GM21786 (cell line): ENCODE results near the gene ARHGAP23.
"Not testable (repeated sequence)": the region's sequence is repeated elsewhere in the genome, so short reads cannot be mapped to it uniquely, and the experiment has no call there.

Experiments
- ATAC-seq: cut with Tn5 transposase; IDR thresholded peaks from one replicate; pipeline ENCODE4 v1.9.1; 2021; ENCODE audit not compliant: unreplicated experiment

Gene ARHGAP23

DNA sequence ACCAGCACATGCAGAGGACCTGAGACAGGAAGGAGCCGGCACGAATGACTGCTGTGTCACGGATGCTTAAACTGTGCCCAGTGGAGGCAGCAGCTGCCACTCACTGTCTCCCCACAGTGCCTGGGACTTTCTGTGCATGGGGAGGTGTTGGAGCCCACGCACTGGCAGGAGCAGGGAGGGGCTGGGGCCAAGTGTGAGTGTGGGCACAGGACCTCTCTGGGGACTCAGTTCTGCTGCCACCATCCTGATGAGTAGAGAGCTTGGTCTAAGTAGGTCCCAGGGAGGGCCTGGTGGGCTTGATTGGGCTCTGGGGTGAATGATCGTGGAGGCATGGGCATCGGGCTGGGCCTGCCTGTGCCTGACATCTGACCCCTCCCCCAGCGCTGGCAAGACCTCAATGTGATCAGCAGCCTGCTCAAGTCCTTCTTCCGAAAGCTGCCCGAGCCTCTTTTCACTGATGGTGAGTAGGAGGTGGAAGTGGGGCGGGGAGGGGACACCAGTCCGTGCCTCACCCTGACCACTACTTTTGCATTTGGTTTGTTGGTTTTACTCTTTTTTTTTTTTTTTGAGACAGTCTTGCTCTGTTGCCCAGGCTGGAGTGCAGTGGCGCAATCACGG lies 57.5 kb downstream of the ARHGAP23 start:
- not testable (repeated sequence) for ATAC-seq

GRCh38 chr17:38489774-38490173 lies 61.5 kb downstream of the ARHGAP23 start:
- ATAC-seq, result not testable (repeated sequence)

DNA sequence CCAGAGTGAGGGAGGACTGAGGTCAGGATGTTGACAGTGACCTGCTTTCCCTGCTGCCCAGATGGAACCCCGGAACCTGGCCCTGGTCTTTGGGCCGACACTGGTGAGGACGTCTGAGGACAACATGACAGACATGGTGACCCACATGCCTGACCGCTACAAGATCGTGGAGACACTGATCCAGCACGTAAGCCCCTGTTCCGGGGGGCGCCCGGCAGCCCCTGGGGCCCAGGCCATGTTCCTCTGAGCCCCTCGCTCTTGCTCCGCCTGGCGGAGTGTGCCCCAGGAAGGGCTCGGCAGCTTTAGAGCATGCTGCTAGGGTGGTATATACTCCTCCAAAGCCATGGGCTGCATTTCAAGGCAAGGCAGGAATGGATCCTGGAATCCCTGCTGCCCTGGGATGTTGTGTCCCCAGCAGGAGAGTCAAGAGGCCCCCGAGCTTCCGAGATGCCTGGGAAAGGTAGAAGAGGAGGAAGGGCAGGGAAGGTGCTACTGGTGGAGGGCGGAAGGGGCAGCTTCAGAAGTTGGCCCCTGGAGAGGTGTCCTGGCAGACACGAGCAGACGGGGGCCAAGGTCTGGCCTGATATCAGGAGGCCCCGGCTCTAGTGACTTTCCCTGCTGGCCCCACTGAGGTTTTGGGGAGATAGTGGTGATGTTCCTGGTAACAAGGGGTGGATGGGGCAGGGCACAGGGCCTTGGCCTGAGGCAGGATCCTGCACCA lies 63.2 kb downstream of the ARHGAP23 start:
- ATAC-seq, result not testable (repeated sequence)

DNA sequence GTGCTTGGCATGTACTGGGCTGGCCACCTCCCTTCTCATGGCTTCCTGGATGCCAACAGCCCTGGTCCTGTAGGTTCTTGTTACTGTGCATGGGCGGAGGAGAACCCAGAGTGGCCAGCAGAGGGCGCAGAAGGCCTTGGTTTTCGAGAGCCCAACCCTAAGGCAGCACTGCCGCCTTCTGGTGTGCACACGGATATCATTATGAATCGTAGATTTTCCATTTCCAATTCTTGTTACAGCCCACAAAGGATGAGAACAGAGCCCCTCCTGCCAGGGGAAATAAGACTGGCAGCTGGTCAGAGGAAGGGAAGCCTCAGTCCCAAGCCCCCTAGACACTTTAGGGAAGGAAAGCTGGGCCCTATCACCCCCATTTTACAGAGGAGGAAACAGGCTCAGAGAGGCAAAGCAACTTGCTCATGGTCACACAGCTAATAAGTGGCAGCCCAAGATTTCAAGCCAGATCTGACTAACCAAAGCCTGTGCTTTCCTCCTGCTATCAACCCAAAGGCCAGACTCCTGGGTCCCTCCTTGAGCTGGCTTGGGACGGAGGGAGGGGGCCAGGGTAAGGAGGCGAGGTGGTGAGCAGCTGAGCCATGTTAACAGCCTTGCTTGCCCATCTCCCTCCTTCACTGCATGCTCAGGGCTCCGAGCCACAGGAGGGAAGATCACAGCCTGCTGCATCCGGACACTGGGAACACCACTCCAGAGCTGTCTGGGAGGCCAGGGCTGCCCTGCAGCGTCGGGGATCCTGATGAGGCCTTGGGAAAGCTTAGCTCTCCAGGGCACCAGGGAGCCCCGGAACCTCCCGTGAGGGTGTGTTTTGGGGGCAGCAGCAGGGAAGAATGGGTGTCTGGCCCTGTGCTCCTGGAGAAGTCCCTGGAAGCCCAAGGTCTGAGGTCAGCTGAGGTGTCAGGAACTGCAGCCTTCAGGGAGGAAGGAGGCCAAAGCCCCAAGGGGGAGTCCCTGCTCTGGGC lies 64.1 kb downstream of the ARHGAP23 start:
- not testable (repeated sequence) for ATAC-seq

DNA sequence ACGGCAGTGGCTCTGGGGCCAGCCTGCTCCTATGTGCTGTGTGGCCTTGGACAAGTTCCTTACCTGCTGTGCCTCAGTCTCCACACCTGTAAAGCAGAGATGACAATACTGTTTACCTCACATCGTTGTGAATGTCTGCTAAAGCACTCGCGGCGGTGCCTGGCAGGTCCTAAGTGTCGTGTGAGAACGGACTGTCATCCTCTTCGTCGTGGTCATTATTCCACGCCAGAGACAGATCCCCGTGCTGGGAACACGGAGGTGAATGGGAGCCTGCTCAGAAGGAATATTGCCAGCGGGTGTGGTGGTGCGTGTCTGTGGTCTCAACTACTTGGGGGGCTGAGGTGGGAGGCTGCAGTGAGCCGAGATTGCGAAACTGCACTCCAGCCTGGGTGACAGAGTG lies 65.9 kb downstream of the ARHGAP23 start:
- not testable (repeated sequence) for ATAC-seq

DNA sequence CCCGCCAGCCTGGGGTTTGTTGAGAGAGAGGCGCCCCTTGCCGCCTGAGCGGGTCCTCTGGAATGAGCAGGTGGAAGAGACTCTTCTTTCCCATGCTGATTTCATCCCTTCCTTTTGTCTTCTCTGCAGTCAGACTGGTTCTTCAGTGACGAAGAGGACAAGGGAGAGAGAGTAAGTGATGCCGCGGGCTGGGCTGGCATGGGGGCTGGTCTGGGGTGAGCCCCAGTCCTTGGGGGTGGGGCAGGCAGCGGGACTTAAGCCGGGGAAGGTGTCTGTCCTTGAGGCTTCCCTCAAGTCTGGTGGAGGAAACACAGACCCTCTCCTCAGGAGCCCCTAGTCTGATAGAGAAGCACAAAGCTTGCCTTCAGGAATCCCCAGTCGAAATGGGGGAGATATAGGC lies 69.4 kb downstream of the ARHGAP23 start:
- not testable (repeated sequence) for ATAC-seq

DNA sequence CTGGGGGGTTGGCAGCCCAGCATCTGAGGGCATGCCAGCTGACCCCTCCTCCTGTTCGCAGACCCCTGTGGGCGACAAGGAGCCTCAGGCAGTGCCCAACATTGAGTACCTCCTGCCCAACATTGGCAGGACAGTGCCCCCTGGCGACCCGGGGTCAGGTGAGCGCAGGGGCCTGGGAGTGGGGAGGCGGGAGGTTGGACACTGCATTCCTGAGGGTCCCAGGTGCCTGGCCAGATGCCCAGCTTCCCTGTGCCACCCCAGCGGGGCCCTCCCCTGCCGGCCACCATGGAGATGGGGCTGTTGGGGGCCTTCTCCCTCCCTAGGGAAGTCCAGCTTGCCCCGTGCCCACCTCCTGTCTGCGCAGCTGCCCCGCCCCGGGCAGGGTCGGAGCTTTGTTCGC lies 70.1 kb downstream of the ARHGAP23 start:
- ATAC-seq, result no peak

DNA sequence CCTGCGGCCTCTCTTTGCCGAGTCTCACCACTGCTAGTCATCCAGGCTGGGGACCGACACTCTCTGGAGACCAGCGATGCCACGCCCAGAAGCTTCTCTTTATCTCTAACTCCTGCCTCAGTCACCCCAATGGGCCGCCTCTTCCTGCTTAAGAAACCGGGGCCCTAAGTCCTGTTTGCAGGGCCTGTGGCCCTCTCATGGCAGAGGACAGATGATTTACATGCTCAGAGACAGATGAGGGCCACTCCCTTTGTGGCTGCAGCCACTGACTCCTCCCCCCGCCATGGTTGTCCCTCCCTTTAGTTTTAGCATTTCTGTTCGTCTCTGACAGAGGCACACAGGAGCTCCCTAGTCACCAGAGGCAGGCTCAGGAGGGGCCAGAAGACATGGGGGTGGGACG lies 71.0 kb downstream of the ARHGAP23 start:
- not testable (repeated sequence) for ATAC-seq

- not testable (repeated sequence) for ATAC-seq
Measured at GRCh38 chr17:38501718-38502117, 73.5 kb downstream of the ARHGAP23 start.

DNA sequence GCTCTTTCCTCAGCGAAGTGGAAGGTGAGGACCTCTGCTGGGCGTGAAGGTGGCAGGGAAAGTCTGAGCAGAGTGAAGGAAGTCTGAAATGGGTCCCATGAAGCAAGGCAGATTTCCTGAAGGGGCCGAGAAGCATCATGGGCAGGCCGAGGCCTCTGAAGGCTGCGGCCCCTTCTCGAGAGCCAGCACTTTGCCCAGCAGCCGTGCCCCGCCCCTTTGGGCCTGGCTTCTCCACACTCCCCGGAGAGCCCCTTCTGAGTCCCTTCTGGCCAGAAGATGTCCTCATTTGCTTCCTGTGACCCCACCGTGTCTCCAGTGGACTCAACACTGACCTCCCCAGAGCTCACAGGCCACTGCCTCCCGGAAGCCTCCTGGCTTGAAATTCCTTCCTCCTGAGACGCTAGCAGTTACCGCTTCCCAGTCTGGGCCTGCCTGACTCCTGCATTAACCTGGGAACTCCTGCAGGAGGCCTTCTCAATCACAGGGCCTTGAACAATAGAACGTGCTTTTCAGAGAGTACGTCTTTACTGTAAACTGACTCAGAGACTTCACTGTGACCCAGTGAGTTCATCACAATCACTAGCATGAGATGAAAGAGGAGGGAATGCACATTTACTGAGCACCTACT lies 75.1 kb downstream of the ARHGAP23 start:
- not testable (repeated sequence) for ATAC-seq

- no peak for ATAC-seq
Measured at GRCh38 chr17:38504216-38504615, 76.0 kb downstream of the ARHGAP23 start.

GRCh38 chr17:38507436-38507835 lies 79.2 kb downstream of the ARHGAP23 start:
- no peak for ATAC-seq

- no peak for ATAC-seq
Measured at GRCh38 chr17:38507921-38508569, 79.8 kb downstream of the ARHGAP23 start.

DNA sequence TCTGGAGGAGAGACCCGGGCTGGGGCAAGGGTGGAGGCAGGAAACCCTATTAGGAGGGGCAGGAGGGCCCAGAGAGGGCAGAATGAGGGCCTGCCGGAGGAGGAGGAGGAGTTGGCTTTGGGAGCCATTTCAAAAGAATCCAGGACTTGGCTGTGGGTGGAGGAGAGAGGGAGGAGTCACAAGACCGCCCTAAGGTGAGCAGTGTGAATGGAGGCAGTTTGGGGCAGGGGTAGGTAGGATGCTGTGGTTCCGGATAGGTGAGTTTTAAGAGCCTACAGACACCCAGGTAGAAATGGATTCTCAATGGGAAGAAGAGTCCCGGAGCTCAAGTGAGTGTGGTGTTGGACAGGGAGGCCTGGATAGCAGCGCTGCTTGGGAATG lies 80.3 kb downstream of the ARHGAP23 start:
- no peak for ATAC-seq

DNA sequence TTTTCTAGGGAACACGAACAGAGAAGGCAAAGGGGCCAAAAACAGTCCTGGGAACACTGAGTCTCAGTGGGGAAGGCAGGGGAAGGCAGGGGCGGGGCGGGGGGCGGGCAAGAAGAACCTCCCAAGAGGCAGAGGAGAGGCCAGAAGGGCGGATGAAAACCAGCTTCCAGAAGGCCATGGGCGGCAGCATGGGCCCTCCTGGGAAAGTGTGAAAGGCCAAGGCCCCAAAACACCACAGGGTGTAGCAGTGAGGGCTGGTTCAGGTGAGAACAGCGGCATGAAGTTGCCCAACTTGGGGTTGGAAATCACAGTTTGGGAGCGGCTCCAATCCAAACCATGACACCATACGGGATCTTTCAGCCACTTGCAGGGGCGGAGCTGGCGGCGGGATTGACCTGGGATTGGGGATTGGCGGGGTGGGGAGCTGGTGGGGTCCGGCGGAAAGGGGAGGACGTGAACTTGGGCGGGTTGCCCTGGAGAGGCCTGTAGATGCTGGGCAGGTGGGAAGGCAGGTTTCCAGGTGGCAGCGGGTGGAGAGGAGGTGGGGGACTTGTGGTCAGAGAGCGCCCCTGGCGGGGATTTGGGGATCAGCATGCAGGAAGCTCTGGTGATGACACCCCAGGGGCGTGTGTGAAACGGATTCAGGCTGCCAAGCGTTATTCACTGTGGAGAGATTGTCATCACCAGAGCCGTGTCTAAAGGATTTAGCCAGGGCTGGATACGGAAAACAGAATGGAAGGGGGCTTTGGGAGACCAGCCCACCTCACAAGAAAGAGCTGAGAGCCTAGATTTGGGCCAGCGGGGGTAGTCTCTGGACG lies 80.9 kb downstream of the ARHGAP23 start:
- ATAC-seq, result no peak

GRCh38 chr17:38509772-38510420 lies 81.6 kb downstream of the ARHGAP23 start:
- ATAC-seq, result no peak

DNA sequence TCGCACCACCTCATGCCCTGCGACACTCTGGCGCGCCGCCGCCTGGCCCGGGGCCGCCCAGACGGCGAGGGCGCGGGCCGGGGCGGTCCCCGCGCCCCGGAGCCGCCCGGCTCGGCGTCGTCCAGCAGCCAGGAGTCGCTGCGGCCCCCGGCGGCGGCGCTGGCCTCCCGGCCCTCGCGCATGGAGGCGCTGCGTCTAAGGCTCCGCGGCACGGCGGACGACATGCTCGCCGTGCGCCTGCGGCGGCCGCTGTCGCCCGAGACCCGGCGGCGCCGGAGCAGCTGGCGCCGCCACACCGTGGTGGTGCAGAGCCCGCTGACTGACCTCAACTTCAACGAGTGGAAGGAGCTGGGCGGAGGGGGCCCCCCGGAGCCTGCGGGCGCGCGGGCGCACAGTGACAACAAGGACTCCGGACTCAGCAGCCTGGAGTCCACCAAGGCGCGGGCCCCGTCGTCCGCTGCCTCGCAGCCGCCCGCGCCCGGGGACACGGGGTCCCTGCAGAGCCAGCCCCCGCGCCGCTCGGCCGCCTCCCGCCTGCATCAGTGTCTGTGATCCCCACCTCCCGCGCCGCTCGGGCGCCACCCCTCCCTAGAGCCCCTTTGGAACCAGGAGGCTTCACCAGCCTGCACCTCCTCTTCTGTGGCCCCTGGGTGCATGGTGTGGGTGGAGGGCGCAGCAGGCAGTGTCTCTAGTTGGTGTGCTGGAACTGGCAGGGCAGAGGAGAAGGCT lies 82.3 kb downstream of the ARHGAP23 start:
- no peak for ATAC-seq
